ENCODE measurements around the gene CDK11B.
"Not testable (repeated sequence)": the region's sequence is repeated elsewhere in the genome, so short reads cannot be mapped to it uniquely, and the experiment has no call there.

GRCh38 chr1:1637479-1637875 is 21.3 kb downstream of the CDK11B start:
- TF ChIP-seq POLR2AphosphoS5 (IDR thresholded peaks at IDR 0.05); CTCF (IDR thresholded peaks at IDR 0.05); POLR2A (IDR thresholded peaks at IDR 0.05; ENCODE audit: low read depth): not testable (repeated sequence)

Measured in esophagus muscularis mucosa (tissue), 3 donors.